Gastrocnemius medialis (tissue), 4 donors: ENCODE data around the gene BRAT1.

Experiments
- POLR2A ChIP-seq, 2 donors: fragments of 450-650 bp; IDR thresholded peaks; one replicate each; pipeline ENCODE4 v1.6.1; 2017; ENCODE audit warnings: antibody characterized with exemption in 2 of 2, mild to moderate bottlenecking in 2 of 2, moderate library complexity in 2 of 2
- TF ChIP-seq, protein P1 (sequence below), 5 experiments: fragments of 450-650 bp in 3 of 5; fragments of 200-600 bp in 2 of 5; sonication (generic) in 2 of 5; IDR thresholded peaks in 4 of 5; conservative IDR thresholded peaks in 1 of 5; 1 replicate in 4 of 5; 2 replicates in 1 of 5; pipeline ENCODE4 v1.5.1; 2016 to 2019; ENCODE audit warnings: antibody characterized with exemption in 5 of 5, mild to moderate bottlenecking in 3 of 5, moderate library complexity in 3 of 5

DNA sequence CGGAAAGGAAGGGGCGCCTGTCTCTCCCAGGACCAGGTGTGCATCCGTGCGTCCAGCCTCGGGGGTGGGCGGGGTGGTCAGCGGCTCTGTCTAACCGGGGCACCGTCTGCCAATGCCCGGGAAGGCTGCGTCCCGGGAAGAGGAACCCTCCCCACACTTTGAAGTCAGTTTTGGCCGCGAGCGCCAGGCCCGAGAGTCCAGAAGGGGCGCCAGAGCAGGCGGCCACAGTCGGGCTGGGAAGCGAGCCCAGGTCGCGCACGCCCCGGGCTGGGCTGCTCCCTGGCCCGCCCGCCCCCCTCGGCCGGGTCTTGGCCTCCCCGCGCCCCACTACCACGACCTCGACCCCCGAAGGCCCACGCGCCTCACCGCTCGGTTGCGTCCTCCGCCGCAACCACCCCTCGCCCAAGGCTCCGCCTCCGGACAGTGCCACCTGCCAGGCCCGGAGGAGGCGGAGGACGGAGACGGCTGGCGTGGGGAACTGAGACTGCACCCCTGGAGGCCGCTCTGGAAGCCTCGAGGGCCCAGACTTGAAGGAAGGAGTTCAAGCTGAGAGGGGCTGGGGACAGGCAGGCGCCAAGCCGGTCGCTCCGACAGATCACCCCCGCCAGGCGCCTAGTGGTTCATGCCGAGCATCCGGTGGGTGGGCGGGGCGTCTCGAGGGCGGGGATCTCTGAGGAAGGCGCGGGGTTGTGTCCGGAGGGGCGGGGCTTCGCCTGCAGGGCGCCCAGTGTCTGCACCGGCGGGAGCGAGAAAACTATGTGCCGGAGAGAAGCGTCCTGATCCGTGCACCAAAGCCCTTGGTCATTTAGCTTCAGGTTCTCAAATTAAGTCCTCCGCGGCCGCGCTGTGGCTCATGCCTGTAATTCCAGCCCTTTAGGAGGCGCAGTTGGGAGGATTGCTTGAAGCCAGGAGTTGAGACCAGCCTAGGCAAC is at the start of gene BRAT1:
- TF ChIP-seq, protein P1, sequence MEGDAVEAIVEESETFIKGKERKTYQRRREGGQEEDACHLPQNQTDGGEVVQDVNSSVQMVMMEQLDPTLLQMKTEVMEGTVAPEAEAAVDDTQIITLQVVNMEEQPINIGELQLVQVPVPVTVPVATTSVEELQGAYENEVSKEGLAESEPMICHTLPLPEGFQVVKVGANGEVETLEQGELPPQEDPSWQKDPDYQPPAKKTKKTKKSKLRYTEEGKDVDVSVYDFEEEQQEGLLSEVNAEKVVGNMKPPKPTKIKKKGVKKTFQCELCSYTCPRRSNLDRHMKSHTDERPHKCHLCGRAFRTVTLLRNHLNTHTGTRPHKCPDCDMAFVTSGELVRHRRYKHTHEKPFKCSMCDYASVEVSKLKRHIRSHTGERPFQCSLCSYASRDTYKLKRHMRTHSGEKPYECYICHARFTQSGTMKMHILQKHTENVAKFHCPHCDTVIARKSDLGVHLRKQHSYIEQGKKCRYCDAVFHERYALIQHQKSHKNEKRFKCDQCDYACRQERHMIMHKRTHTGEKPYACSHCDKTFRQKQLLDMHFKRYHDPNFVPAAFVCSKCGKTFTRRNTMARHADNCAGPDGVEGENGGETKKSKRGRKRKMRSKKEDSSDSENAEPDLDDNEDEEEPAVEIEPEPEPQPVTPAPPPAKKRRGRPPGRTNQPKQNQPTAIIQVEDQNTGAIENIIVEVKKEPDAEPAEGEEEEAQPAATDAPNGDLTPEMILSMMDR (IDR thresholded peaks at IDR 0.05 in 4 of 5, conservative IDR thresholded peaks at IDR 0.05 in 1 of 5), result peak in 4 of 5 experiments; percentile 18 to 57 (median 19)
- TF ChIP-seq POLR2A (IDR thresholded peaks at IDR 0.05), result peak; percentile 63 to 64
